Testis (tissue), 5 donors: Measurements from ENCODE around the gene NRARP. TPM values are rescaled to one million over a fixed set of nuclear protein-coding genes. Genes with fewer than 3 reads are reported as not detected.
A peak's percentile ranks its signal among the peaks of the same experiment; 100 is the strongest.

Experiments
- DNase-seq: peaks from one replicate; pipeline ENCODE4 v3.0.0-alpha.2; 2019
- H3K27ac ChIP-seq, 2 donors: fragments of 200-600 bp; sonication (generic); one replicate each; pipeline ENCODE4 v1.5.1; 2019
- H3K27me3 ChIP-seq: fragments of 200-600 bp; sonication (generic); one replicate; pipeline ENCODE4 v1.5.1; 2019
- H3K36me3 ChIP-seq: fragments of 200-600 bp; sonication (generic); one replicate; pipeline ENCODE4 v1.5.1; 2017; ENCODE audit warnings: low read depth; ENCODE audit errors: missing control alignments
- H3K4me1 ChIP-seq: fragments of 200-600 bp; sonication (generic); one replicate; pipeline ENCODE4 v1.5.1; 2019
- H3K4me3 ChIP-seq, 2 donors: fragments of 200-600 bp; sonication (generic); one replicate each; pipeline ENCODE4 v1.5.1; 2017 to 2019
- H3K9me3 ChIP-seq: fragments of 200-600 bp; sonication (generic); one replicate; pipeline ENCODE4 v1.5.1; 2017
- CTCF ChIP-seq, 3 experiments: fragments of 450-650 bp in 2 of 3; fragments of 200-600 bp in 1 of 3; sonication (generic) in 1 of 3; IDR thresholded peaks; one replicate each; pipeline ENCODE4 v1.5.1; 2016 to 2019; ENCODE audit warnings: antibody characterized with exemption in 3 of 3, mild to moderate bottlenecking in 2 of 3, moderate library complexity in 1 of 3
- POLR2A ChIP-seq: fragments of 450-650 bp; IDR thresholded peaks from one replicate; pipeline ENCODE4 v1.6.1; 2017; ENCODE audit warnings: antibody characterized with exemption, mild to moderate bottlenecking, moderate library complexity
- WGBS, 2 donors: methylation state at CpG; one replicate each; pipeline ENCODE4 v1.1.5; 2018; 5-methylcytosine and 5-hydroxymethylcytosine counted together
- intact Hi-C: fragments of 100-400 bp; cut with DNase I; formaldehyde crosslinking; loops from one replicate; pipeline ENCODE4 v1.15.1; 2023; ENCODE audit warnings: low total_unique reads
- long read RNA-seq, 2 donors: transcript quantifications; one replicate each; lab custom pipeline, GENCODE V29; 2026
- polyA plus RNA-seq: library from polyadenylated mRNA; stranded (reverse); fragments of 350-450 nt; fragmentation: Illumina TruSeq; extraction: RNeasy Lipid Tissue Mini Kit (QIAGEN cat#74804); gene quantifications from one replicate; pipeline ENCODE4 v1.2.3, GENCODE V29; 2014; ENCODE audit warnings: low read depth, low replicate concordance; ENCODE audit not compliant: insufficient read depth
- total RNA-seq, 2 donors: library from RNA; depleted of rRNA; stranded (reverse); fragments of >200 nt; gene quantifications; one replicate each; pipeline ENCODE4 v1.2.3, GENCODE V29; 2016

Gene NRARP
- total RNA-seq (10 to 100 TPM; 14.4 to 40.6 TPM), polyA plus RNA-seq (5.2 TPM)
- long read RNA-seq, donor 1, partial matches to known transcripts: 0 of 2 reads
- long read RNA-seq, donor 1, other reads (novel, unspliced or antisense): 0 of 2 reads
- long read RNA-seq, donor 2, partial matches to known transcripts: 0 of 2 reads
- long read RNA-seq, donor 2, other reads (novel, unspliced or antisense): 0 of 2 reads

- no peaks in the 10 kb centered on the region for H3K27me3 ChIP-seq
Observed at GRCh38 chr9:137302118-137302448, at the start of gene NRARP. Gene NRARP (minus strand): TSS chr9:137302271. CDS start chr9:137301928, 343 bp downstream.

GRCh38 chr9:137350696-137351584 lies 48.9 kb upstream of the NRARP start:
- DNase-seq: no peak
- Histone ChIP-seq H3K4me1 (no peaks in the 10 kb centered on the region), H3K36me3 (no peaks in the 10 kb centered on the region), H3K27ac (no peak overlapping the region), H3K9me3 (no peaks in the 10 kb centered on the region), H3K27me3 (no peaks in the 10 kb centered on the region), H3K4me3 (no peak overlapping the region)
- WGBS, 2 donors: 95 to 98% methylated on average over 5 to 29 of the region's 30 CpGs
- intact Hi-C loops: no loop called here
- TF ChIP-seq CTCF (IDR thresholded peaks at IDR 0.05): no peak
- no peak for TF ChIP-seq POLR2A

More at GRCh38 chr9:137302118-137302448, at the start of gene NRARP:
- TF ChIP-seq CTCF (IDR thresholded peaks at IDR 0.05) (no peak), POLR2A (no peak)
- intact Hi-C loops: no loop called here
- Histone ChIP-seq H3K36me3 (no peaks in the 10 kb centered on the region), H3K4me3 (peak within 1 kb of the TSS; percentile 50 to 60), H3K4me1 (peaks cover 35% of the 10 kb centered on the region), H3K27ac (peak within 1 kb of the TSS; percentile 72 to 80), H3K9me3 (no peaks in the 10 kb centered on the region)
- 0% methylated on average over 44 of the region's 60 CpGs; no CpG with 5 or more reads in 1 of the 2 donors for WGBS, 2 donors
- DNase-seq: peak; percentile 96

GRCh38 chr9:137349471-137350033 lies 47.5 kb upstream of the NRARP start:
- no peaks in the 10 kb centered on the region for H3K27me3 ChIP-seq
- no peak overlapping the region for H3K27ac ChIP-seq
- H3K9me3 ChIP-seq: no peaks in the 10 kb centered on the region
- WGBS, 2 donors: 95 to 100% methylated on average over 7 to 20 of the region's 27 CpGs
- H3K4me1 ChIP-seq: no peaks in the 10 kb centered on the region
- H3K36me3 ChIP-seq: no peaks in the 10 kb centered on the region
- DNase-seq: no peak
- TF ChIP-seq POLR2A (no peak), CTCF (IDR thresholded peaks at IDR 0.05) (no peak)
- H3K4me3 ChIP-seq: no peak overlapping the region
- intact Hi-C loops: no loop called here

GRCh38 chr9:137348769-137349470 lies 46.8 kb upstream of the NRARP start:
- Histone ChIP-seq H3K36me3 (no peaks in the 10 kb centered on the region), H3K4me1 (no peaks in the 10 kb centered on the region)
- DNase-seq: no peak

More at GRCh38 chr9:137348769-137349470, 46.8 kb upstream of the NRARP start:
- TF ChIP-seq POLR2A: no peak
- TF ChIP-seq CTCF (IDR thresholded peaks at IDR 0.05): no peak
- Histone ChIP-seq H3K9me3 (no peaks in the 10 kb centered on the region), H3K27ac (no peak overlapping the region), H3K27me3 (no peaks in the 10 kb centered on the region), H3K4me3 (no peak overlapping the region)
- WGBS, 2 donors: 92 to 97% methylated on average over 16 to 31 of the region's 31 CpGs
- intact Hi-C loops: no loop called here
